ENCODE measurements around the gene CFP.
A peak's percentile ranks its signal among the peaks of the same experiment; 100 is the strongest.

Gene CFP

GRCh38 chrX:47620303-47620685 is 9.4 kb downstream of the CFP start:
- Histone ChIP-seq H4K20me1 (ENCODE audit: insufficient read depth) (no peaks in the 10 kb centered on the region), H3K27me3 (ENCODE audit: insufficient read depth, low read depth) (no peaks in the 10 kb centered on the region), H3K79me2 (ENCODE audit: insufficient read depth, low read depth) (no peaks in the 10 kb centered on the region), H2AFZ (ENCODE audit: low read depth) (no peak overlapping the region), H3K4me1 (ENCODE audit: low read depth, poor library complexity, severe bottlenecking) (no peaks in the 10 kb centered on the region), H3K9ac (no peak overlapping the region), H3K4me3 (IDR thresholded peaks at IDR 0.05; ENCODE audit: insufficient read depth, low read depth, low read length) (no peak overlapping the region), H3K27ac (no peak overlapping the region), H3K4me2 (no peak overlapping the region), H3K36me3 (ENCODE audit: insufficient read depth) (no peaks in the 10 kb centered on the region)
- TF ChIP-seq CTCF (conservative IDR thresholded peaks at IDR 0.05; ENCODE audit: low read depth, low read length): no peak

- H3K79me2 ChIP-seq (ENCODE audit: insufficient read depth, low read depth): no peaks in the 10 kb centered on the region
- no peak within 1 kb of the TSS for H3K27ac ChIP-seq
- H3K27me3 ChIP-seq (ENCODE audit: insufficient read depth, low read depth): no peaks in the 10 kb centered on the region
- no peak within 1 kb of the TSS for H3K4me3 ChIP-seq (IDR thresholded peaks at IDR 0.05; ENCODE audit: insufficient read depth, low read depth, low read length)
- H2AFZ ChIP-seq (ENCODE audit: low read depth): no peak within 1 kb of the TSS
- TF ChIP-seq CTCF (conservative IDR thresholded peaks at IDR 0.05; ENCODE audit: low read depth, low read length): no peak
- no peaks in the 10 kb centered on the region for H3K36me3 ChIP-seq (ENCODE audit: insufficient read depth)
- H3K4me1 ChIP-seq (ENCODE audit: low read depth, poor library complexity, severe bottlenecking): no peaks in the 10 kb centered on the region
- H3K9ac ChIP-seq: no peak within 1 kb of the TSS
- peak within 1 kb of the TSS; percentile 21; the same call in 1 of the 2 replicates for H3K4me2 ChIP-seq
- no peaks in the 10 kb centered on the region for H4K20me1 ChIP-seq (ENCODE audit: insufficient read depth)
These were observed 10.0 kb downstream of the CFP start, which contains the start of gene SYN1 for GRCh38 chrX:47619486-47620302. SYN1 (minus strand) TSS chrX:47619857; CDS start chrX:47619728, 129 bp downstream.

GRCh38 chrX:47618923-47619485 is 10.7 kb downstream of the CFP start:
- H3K79me2 ChIP-seq (ENCODE audit: insufficient read depth, low read depth): no peaks in the 10 kb centered on the region
- no peak overlapping the region for H3K27ac ChIP-seq
- H3K4me3 ChIP-seq (IDR thresholded peaks at IDR 0.05; ENCODE audit: insufficient read depth, low read depth, low read length): no peak overlapping the region
- H3K9ac ChIP-seq: no peak overlapping the region
- no peak overlapping the region for H2AFZ ChIP-seq (ENCODE audit: low read depth)
- H3K36me3 ChIP-seq (ENCODE audit: insufficient read depth): no peaks in the 10 kb centered on the region
- H3K4me1 ChIP-seq (ENCODE audit: low read depth, poor library complexity, severe bottlenecking): no peaks in the 10 kb centered on the region
- H4K20me1 ChIP-seq (ENCODE audit: insufficient read depth): no peaks in the 10 kb centered on the region
- no peaks in the 10 kb centered on the region for H3K27me3 ChIP-seq (ENCODE audit: insufficient read depth, low read depth)
- TF ChIP-seq CTCF (conservative IDR thresholded peaks at IDR 0.05; ENCODE audit: low read depth, low read length): no peak
- H3K4me2 ChIP-seq: peak overlapping the region; percentile 21; the same call in 1 of the 2 replicates

- H3K4me2 ChIP-seq: no peak overlapping the region
- no peaks in the 10 kb centered on the region for H4K20me1 ChIP-seq (ENCODE audit: insufficient read depth)
- no peak overlapping the region for H3K9ac ChIP-seq
- no peak for TF ChIP-seq CTCF (conservative IDR thresholded peaks at IDR 0.05; ENCODE audit: low read depth, low read length)
- H3K4me3 ChIP-seq (IDR thresholded peaks at IDR 0.05; ENCODE audit: insufficient read depth, low read depth, low read length): no peak overlapping the region
- no peak overlapping the region for H3K27ac ChIP-seq
- no peaks in the 10 kb centered on the region for H3K4me1 ChIP-seq (ENCODE audit: low read depth, poor library complexity, severe bottlenecking)
- H3K79me2 ChIP-seq (ENCODE audit: insufficient read depth, low read depth): no peaks in the 10 kb centered on the region
- H3K36me3 ChIP-seq (ENCODE audit: insufficient read depth): no peaks in the 10 kb centered on the region
- no peak overlapping the region for H2AFZ ChIP-seq (ENCODE audit: low read depth)
- no peaks in the 10 kb centered on the region for H3K27me3 ChIP-seq (ENCODE audit: insufficient read depth, low read depth)
These were observed 15.1 kb downstream of the CFP start for GRCh38 chrX:47614618-47615017.

Data from KMS-11 (cell line).